GM12874 (cell line): ENCODE measurements around the gene CLPTM1L.

Experiments
- CTCF ChIP-seq: IDR thresholded peaks from 2 replicates; pipeline ENCODE4 v1.5.1; 2011; ENCODE audit warnings: low read depth, mild to moderate bottlenecking, control low read depth, low read length, moderate library complexity; ENCODE audit not compliant: insufficient read depth

Gene CLPTM1L

GRCh38 chr5:1356873-1357787 is 12.2 kb upstream of the CLPTM1L start:
- TF ChIP-seq CTCF: no peak

GRCh38 chr5:1354576-1354975 is 9.7 kb upstream of the CLPTM1L start:
- no peak for TF ChIP-seq CTCF

GRCh38 chr5:1352231-1353219 is 7.6 kb upstream of the CLPTM1L start:
- no peak for TF ChIP-seq CTCF

- no peak for TF ChIP-seq CTCF
These were observed 6.3 kb upstream of the CLPTM1L start for GRCh38 chr5:1351156-1351555.

GRCh38 chr5:1349246-1349645 is 4.3 kb upstream of the CLPTM1L start:
- TF ChIP-seq CTCF: no peak

- no peak for TF ChIP-seq CTCF
These were observed 4.0 kb upstream of the CLPTM1L start for GRCh38 chr5:1348986-1349245.

- TF ChIP-seq CTCF: no peak
These were observed 2.7 kb upstream of the CLPTM1L start for GRCh38 chr5:1347571-1347970.
